Activated CD4-positive, alpha-beta memory T cell treated with anti-CD3 and anti-CD28 coated beads, Interleukin-2, amount 10 ng/mL, durations not matched to agents 7 days and 5 days (primary cell): ENCODE data around the gene SYDE1. TPM values are rescaled to one million over a fixed set of nuclear protein-coding genes. Genes with fewer than 3 reads are reported as not detected.
A peak's percentile ranks its signal among the peaks of the same experiment; 100 is the strongest.

Source experiments
- CTCF ChIA-PET: fragments of 350-600 bp; sonication (Branson Sonifier 250); formaldehyde crosslinking; loops from one replicate; lab custom pipeline; 2021; ENCODE audit warnings: antibody characterized with exemption, inconsistent platforms; lab: Charles Lee
- POLR2A ChIA-PET: fragments of 350-600 bp; sonication (Branson Sonifier 250); formaldehyde crosslinking; loops from one replicate; lab custom pipeline; 2021; ENCODE audit warnings: antibody characterized with exemption; lab: Charles Lee
- DNase-seq: peaks from one replicate; pipeline ENCODE4 v3.0.0-alpha.2; 2020
- H3K27ac Mint-ChIP-seq: one replicate; pipeline ENCODE4 v1.8.0; 2021; ENCODE audit warnings: mild to moderate bottlenecking, mixed read lengths
- H3K27me3 Mint-ChIP-seq: one replicate; pipeline ENCODE4 v1.8.0; 2021; ENCODE audit warnings: mixed read lengths
- H3K36me3 Mint-ChIP-seq: one replicate; pipeline ENCODE4 v1.8.0; 2021; ENCODE audit warnings: low read depth, mixed read lengths
- H3K4me1 Mint-ChIP-seq: one replicate; pipeline ENCODE4 v1.8.0; 2021; ENCODE audit warnings: mixed read lengths
- H3K4me3 Mint-ChIP-seq: one replicate; pipeline ENCODE4 v1.8.0; 2021; ENCODE audit warnings: mild to moderate bottlenecking, mixed read lengths
- H3K9me3 Mint-ChIP-seq: one replicate; pipeline ENCODE4 v1.8.0; 2021; ENCODE audit warnings: mixed read lengths
- total RNA-seq, 2 experiments: library from RNA; stranded (reverse); gene quantifications; one replicate each; pipeline ENCODE4 v1.2.3, GENCODE V29; 2021

The SYDE1 gene
- total RNA-seq, 2 experiments from 2014 or later: not detected

- no peak for DNase-seq
- Mint-ChIP-seq H3K27me3 (no peaks in the 10 kb centered on the region), H3K27ac (peak overlapping the region; percentile 96), H3K36me3 (peaks cover 34% of the 10 kb centered on the region), H3K4me1 (peaks cover 21% of the 10 kb centered on the region), H3K4me3 (peak overlapping the region; percentile 85), H3K9me3 (no peaks in the 10 kb centered on the region)
- ChIA-PET POLR2A (interaction anchor here (0.9 to 3.3 kb wide), 2 partner anchors 9 to 255 kb away, joined by 3 to 15 read pairs; partner anchors contain the start of gene AKAP8), CTCF (no interaction called here)
Measured at GRCh38 chr19:15123031-15123890, 16.1 kb downstream of the SYDE1 start.

DNA sequence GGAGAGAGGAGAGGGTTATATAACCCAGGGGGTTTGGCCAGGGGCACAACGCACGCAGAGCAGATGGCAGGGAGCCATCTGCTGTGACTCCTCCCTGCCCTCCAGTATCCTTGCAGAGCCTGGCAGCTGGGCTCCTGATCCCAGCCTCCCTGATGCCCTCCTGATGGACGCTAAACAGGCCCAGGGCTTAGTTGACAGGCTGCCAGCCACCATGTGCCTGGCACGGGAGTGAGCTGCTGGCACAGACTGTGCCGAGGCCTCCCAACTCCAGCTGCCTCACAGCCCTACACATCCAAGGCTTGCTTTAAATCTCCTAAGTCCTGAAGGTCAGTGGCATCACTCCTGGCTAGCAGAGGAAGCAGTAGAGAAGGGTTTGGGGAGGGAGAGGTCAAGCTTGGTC is 16.7 kb downstream of the SYDE1 start:
- no peaks in the 10 kb centered on the region for H3K27me3 Mint-ChIP-seq
- H3K27ac Mint-ChIP-seq: peak overlapping the region; percentile 96
- no peaks in the 10 kb centered on the region for H3K9me3 Mint-ChIP-seq
- peaks cover 28% of the 10 kb centered on the region for H3K36me3 Mint-ChIP-seq
- peak overlapping the region; percentile 85 for H3K4me3 Mint-ChIP-seq
- POLR2A ChIA-PET: interaction anchor here (0.9 to 3.3 kb wide), 4 partner anchors 9 to 255 kb away, joined by 3 to 15 read pairs (median 4); partner anchors contain the start of gene AKAP8
- peaks cover 21% of the 10 kb centered on the region for H3K4me1 Mint-ChIP-seq
- CTCF ChIA-PET: interaction anchor here (1.1 to 1.6 kb wide), 3 partner anchors 19 to 32 kb away, joined by 3 to 6 read pairs (median 3); no protein-coding TSS in a partner anchor
- no peak for DNase-seq

DNA sequence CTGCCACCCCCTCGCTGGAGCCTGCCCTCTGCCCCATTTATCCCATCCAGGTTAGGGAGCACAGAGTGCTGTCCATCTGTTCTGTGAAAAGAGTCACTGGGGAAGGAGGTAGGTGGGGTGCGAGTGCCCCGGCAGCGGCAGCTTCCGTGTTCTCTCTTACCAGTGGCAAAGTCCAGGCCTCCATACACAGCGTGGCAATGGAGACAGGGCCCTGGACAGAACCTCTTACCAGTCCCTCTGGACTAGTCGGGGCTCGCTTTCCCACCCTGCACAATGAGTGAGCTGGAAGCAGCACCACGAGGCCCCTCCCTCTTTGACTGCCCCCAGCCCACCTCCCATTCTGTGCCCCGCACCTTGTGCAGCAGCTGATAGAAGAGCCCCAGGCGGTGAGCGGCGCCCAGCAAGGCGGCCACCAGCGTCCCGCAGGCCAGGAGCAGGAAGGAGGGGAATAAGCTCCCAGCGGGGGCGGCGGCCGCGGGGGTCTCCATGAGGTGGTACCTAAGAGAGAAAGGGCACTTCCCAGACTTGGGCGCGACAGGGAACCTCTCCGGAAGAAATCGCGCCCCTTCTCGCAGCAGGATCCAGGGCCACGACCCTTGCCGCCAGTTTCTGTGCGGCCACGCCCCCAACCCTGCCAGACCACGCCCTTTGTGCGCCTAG is 17.5 kb downstream of the SYDE1 start:
- H3K27ac Mint-ChIP-seq: peak overlapping the region; percentile 96
- POLR2A ChIA-PET: interaction anchor here (0.5 to 3.3 kb wide), 8 partner anchors 8 to 712 kb away, joined by 3 to 15 read pairs (median 4); partner anchors contain the start of gene AKAP8
- no peak for DNase-seq

GRCh38 chr19:15125232-15126067 is 18.2 kb downstream of the SYDE1 start:
- H3K27ac Mint-ChIP-seq: peak overlapping the region; percentile 96
- CTCF ChIA-PET: interaction anchor here (1.0 to 1.6 kb wide), 7 partner anchors 20 to 293 kb away, joined by 3 to 9 read pairs (median 4); partner anchors contain the start of gene AKAP8L
- DNase-seq: peak; percentile 98
- H3K9me3 Mint-ChIP-seq: no peaks in the 10 kb centered on the region
- peaks cover 3% of the 10 kb centered on the region for H3K27me3 Mint-ChIP-seq
- peaks cover 15% of the 10 kb centered on the region for H3K36me3 Mint-ChIP-seq
- POLR2A ChIA-PET: interaction anchor here (1.0 to 3.3 kb wide), 8 partner anchors 7 to 711 kb away, joined by 3 to 15 read pairs (median 4); partner anchors contain the start of genes AKAP8 and AKAP8L
- peak overlapping the region; percentile 85 for H3K4me3 Mint-ChIP-seq
- H3K4me1 Mint-ChIP-seq: peaks cover 31% of the 10 kb centered on the region

More for the DNA sequence above, 17.5 kb downstream of the SYDE1 start:
- Mint-ChIP-seq H3K4me3 (peak overlapping the region; percentile 85), H3K36me3 (peaks cover 21% of the 10 kb centered on the region), H3K9me3 (no peaks in the 10 kb centered on the region), H3K27me3 (peaks cover 3% of the 10 kb centered on the region), H3K4me1 (peaks cover 24% of the 10 kb centered on the region)
- CTCF ChIA-PET: interaction anchor here (1.1 to 1.6 kb wide), 4 partner anchors 20 to 32 kb away, joined by 3 to 6 read pairs (median 4); no protein-coding TSS in a partner anchor

DNA sequence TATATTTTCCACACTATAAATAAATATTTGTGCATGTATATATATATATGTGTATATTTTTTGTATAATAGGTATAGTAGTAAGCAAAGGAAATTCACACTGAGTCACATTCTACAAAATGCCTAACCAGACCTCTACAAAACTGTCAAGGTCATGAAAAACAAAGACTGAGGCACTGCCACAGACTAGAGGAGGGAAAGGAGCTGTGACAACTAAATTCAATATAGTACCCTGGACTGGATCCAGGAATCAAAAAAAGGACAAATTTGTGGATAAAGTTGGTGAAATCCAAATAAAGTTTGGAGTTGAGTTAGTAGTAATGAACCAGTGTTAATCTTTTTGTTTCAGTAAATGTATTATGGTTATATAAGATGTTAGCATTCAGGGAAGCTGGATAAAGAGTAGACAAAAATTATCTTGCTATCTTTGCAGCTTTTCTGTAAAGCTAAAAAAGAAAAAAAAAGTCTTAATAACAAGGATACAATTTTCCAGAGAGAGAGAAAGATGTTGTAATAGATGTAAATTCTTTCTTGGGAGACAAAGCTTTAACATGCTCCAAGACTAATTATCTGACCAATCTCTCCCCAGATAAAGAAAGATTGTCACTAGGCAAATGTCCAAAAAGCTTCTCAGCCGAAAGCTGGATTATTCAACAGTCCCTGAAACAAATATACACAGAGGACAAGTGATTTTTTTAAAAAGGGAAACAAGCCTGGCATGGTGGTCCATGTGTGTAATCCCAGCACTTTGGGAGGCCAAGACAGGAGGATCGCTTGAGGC is 19.1 kb downstream of the SYDE1 start:
- Mint-ChIP-seq H3K36me3 (peaks cover 6% of the 10 kb centered on the region), H3K9me3 (no peaks in the 10 kb centered on the region), H3K27me3 (peaks cover 3% of the 10 kb centered on the region), H3K4me3 (no peak overlapping the region), H3K4me1 (peaks cover 31% of the 10 kb centered on the region), H3K27ac (no peak overlapping the region)
- ChIA-PET POLR2A (interaction anchor here (1.0 to 3.3 kb wide), 4 partner anchors 10 to 307 kb away, joined by 3 to 15 read pairs (median 5); partner anchors contain the start of genes AKAP8 and AKAP8L), CTCF (interaction anchor here (0.6 to 1.5 kb wide), 4 partner anchors 24 to 435 kb away, joined by 3 to 9 read pairs (median 4); partner anchors contain the start of gene AKAP8L)
- DNase-seq: no peak

DNA sequence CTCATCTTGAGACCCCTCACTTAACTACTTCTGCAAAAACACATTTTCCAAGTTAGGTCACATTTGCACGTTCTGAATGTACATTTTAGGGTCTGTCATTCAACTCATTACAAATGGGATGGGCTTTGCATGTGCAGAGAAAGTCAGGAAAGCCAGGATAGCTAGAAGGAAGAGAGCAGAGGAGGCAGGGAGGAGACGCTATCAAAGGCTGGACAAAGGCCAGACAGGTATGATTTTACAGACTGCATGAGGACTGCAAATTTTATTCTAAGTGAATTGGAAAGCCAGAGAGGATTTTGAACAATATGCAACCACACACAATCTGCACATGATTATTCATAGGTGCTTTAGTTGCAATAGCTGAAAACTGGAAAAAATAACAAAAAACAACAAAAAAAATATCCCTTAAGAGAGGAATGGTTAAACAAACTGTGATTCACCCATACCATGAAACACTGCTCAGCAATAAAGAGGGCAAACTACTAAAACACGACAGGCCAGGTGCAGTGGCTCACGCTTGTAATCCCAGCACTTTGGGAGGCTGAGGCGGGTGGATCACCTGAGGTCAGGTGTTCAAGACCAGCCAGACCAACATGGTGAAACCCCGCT is 21.1 kb downstream of the SYDE1 start:
- Mint-ChIP-seq H3K27ac (no peak overlapping the region), H3K9me3 (no peaks in the 10 kb centered on the region), H3K4me1 (peaks cover 28% of the 10 kb centered on the region), H3K27me3 (peaks cover 3% of the 10 kb centered on the region), H3K4me3 (no peak overlapping the region), H3K36me3 (peaks cover under 1% of the 10 kb centered on the region)
- POLR2A ChIA-PET: no interaction called here
- DNase-seq: no peak
- CTCF ChIA-PET: no interaction called here

- Mint-ChIP-seq H3K27ac (no peak overlapping the region), H3K4me1 (peaks cover 19% of the 10 kb centered on the region), H3K36me3 (no peaks in the 10 kb centered on the region), H3K27me3 (peaks cover 3% of the 10 kb centered on the region), H3K9me3 (no peaks in the 10 kb centered on the region), H3K4me3 (no peak overlapping the region)
- POLR2A ChIA-PET: interaction anchor here (0.6 kb wide), 1 partner anchor 103 kb away, joined by 3 read pairs; no protein-coding TSS in a partner anchor
- CTCF ChIA-PET: no interaction called here
- no peak for DNase-seq
Measured at GRCh38 chr19:15129856-15130585, 22.8 kb downstream of the SYDE1 start.

DNA sequence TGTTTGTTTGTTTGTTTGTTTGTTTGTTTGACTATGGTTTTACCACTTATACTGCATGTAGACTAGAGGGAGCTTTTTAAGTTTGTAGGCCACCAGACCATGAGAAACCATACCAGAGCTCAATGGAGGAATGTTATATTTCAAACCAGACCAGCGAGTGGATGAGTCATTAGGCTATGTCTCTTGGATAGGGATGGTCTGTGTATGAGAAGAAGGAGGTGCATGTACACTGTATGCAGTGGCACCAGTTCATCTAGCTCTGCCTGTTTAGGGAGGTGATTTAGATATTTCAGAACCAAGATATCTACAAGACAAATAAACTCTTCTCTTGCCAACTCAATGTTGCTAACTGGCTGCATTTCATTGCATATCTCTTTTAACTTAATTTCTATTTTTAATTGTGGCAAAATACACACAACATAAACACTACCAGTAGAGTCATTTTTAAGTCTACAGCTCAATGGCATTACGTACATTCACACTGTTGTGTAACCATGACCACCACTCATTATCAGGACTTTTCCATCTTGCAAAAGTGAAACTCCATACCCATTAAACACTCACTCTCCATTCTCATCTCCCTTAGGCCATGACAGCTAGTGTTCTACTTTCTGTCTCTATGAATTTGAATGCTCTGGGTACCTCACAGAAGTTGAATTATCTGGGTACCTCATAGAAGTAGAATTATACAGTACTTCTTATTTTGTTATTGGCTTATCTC is 29.2 kb downstream of the SYDE1 start:
- Mint-ChIP-seq H3K4me3 (no peak overlapping the region), H3K36me3 (no peaks in the 10 kb centered on the region), H3K27ac (no peak overlapping the region), H3K4me1 (no peaks in the 10 kb centered on the region), H3K9me3 (peaks cover 10% of the 10 kb centered on the region), H3K27me3 (peaks cover 2% of the 10 kb centered on the region)
- DNase-seq: no peak
- POLR2A ChIA-PET: no interaction called here
- CTCF ChIA-PET: interaction anchor here (1.4 kb wide), 1 partner anchor 44 kb away, joined by 8 read pairs; no protein-coding TSS in a partner anchor

- Mint-ChIP-seq H3K4me3 (no peak overlapping the region), H3K4me1 (no peaks in the 10 kb centered on the region), H3K36me3 (no peaks in the 10 kb centered on the region), H3K27ac (no peak overlapping the region), H3K9me3 (peaks cover 10% of the 10 kb centered on the region), H3K27me3 (peaks cover 2% of the 10 kb centered on the region)
- no peak for DNase-seq
- ChIA-PET POLR2A (no interaction called here), CTCF (no interaction called here)
Measured at GRCh38 chr19:15137777-15138176, 30.6 kb downstream of the SYDE1 start.

DNA sequence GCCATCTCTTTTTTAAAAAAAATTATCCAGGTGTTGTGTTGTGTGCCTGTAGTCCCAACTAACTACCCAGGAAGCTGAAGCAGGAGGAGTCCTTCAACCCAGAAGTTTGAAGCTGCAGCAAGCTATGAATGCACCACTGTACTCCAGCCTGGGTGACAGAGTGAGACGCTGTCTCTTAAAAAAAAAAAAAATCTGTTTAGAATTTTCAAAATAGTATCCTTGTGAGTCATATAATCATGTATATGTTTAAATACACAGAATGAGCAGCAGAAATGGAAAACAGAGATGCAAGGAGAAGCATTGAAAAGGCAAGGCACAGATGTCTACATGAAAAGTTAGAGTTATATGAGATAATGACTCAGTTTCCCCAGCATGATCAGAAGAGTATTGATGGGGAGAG is 31.2 kb downstream of the SYDE1 start:
- no peaks in the 10 kb centered on the region for H3K4me1 Mint-ChIP-seq
- no peak overlapping the region for H3K4me3 Mint-ChIP-seq
- H3K9me3 Mint-ChIP-seq: peaks cover 10% of the 10 kb centered on the region
- ChIA-PET POLR2A (no interaction called here), CTCF (no interaction called here)
- H3K27me3 Mint-ChIP-seq: peaks cover 2% of the 10 kb centered on the region
- no peaks in the 10 kb centered on the region for H3K36me3 Mint-ChIP-seq
- DNase-seq: no peak
- H3K27ac Mint-ChIP-seq: no peak overlapping the region
